HG03175 (cell line): ENCODE results near the gene TOP3B.

Source experiments
- ATAC-seq: cut with Tn5 transposase; IDR thresholded peaks from one replicate; pipeline ENCODE4 v1.9.1; 2021; ENCODE audit warnings: mild to moderate bottlenecking, moderate library complexity; ENCODE audit not compliant: unreplicated experiment

The TOP3B gene

GRCh38 chr22:21964234-21964633 is 18.4 kb downstream of the TOP3B start:
- ATAC-seq = no peak

- ATAC-seq = no peak
These were observed 18.8 kb downstream of the TOP3B start for GRCh38 chr22:21963790-21964211.

- no peak for ATAC-seq
These were observed 19.3 kb downstream of the TOP3B start for GRCh38 chr22:21963286-21963685.

GRCh38 chr22:21962655-21962949 is 20.0 kb downstream of the TOP3B start:
- ATAC-seq = no peak

GRCh38 chr22:21961886-21962654 is 20.5 kb downstream of the TOP3B start:
- ATAC-seq = no peak

- ATAC-seq = no peak
These were observed 21.3 kb downstream of the TOP3B start for GRCh38 chr22:21961127-21961867.

- ATAC-seq = no peak
These were observed 22.1 kb downstream of the TOP3B start for GRCh38 chr22:21960200-21961126.

GRCh38 chr22:21959274-21960074 is 23.1 kb downstream of the TOP3B start:
- no peak for ATAC-seq

- no peak for ATAC-seq
These were observed 24.0 kb downstream of the TOP3B start for GRCh38 chr22:21958360-21959273.

GRCh38 chr22:21952586-21953571 is 29.7 kb downstream of the TOP3B start, which contains the start of gene PPM1F:
Gene PPM1F (minus strand): TSS chr22:21952848. CDS start chr22:21946048, 6,800 bp downstream.
- ATAC-seq = peak; percentile 67

- ATAC-seq = no peak
These were observed 30.6 kb downstream of the TOP3B start for GRCh38 chr22:21951931-21952465.

- no peak for ATAC-seq
These were observed 31.5 kb downstream of the TOP3B start for GRCh38 chr22:21951062-21951461.

GRCh38 chr22:21949948-21950347 is 32.6 kb downstream of the TOP3B start:
- no peak for ATAC-seq

GRCh38 chr22:21949569-21949918 is 33.0 kb downstream of the TOP3B start:
- ATAC-seq = no peak

GRCh38 chr22:21948824-21949568 is 33.6 kb downstream of the TOP3B start:
- no peak for ATAC-seq

- ATAC-seq = no peak
These were observed 34.2 kb downstream of the TOP3B start for GRCh38 chr22:21948390-21948789.
